HUES64 (cell line): ENCODE results near the gene TP53TG5.

Source experiments
- H3K27ac ChIP-seq: 2 replicates; pipeline ENCODE4 v1.7.0; 2013; ENCODE audit warnings: low read depth, low read length, inconsistent platforms
- H3K27me3 ChIP-seq: 2 replicates; pipeline ENCODE4 v1.6.1; 2013; ENCODE audit warnings: mild to moderate bottlenecking, low read length; ENCODE audit not compliant: insufficient read depth
- H3K36me3 ChIP-seq: 2 replicates; pipeline ENCODE4 v1.6.1; 2013; ENCODE audit warnings: mild to moderate bottlenecking, low read length; ENCODE audit not compliant: insufficient read depth
- H3K4me1 ChIP-seq: 2 replicates; pipeline ENCODE4 v1.6.1; 2013; ENCODE audit warnings: mild to moderate bottlenecking, low read length, moderate library complexity; ENCODE audit not compliant: insufficient read depth
- H3K4me3 ChIP-seq: 2 replicates; pipeline ENCODE4 v1.5.1; 2013; ENCODE audit warnings: mild to moderate bottlenecking, low read length, moderate library complexity
- H3K9ac ChIP-seq: 2 replicates; pipeline ENCODE4 v1.6.1; 2013; ENCODE audit warnings: mild to moderate bottlenecking, low read depth, low read length
- H3K9me3 ChIP-seq: 2 replicates; pipeline ENCODE4 v1.6.1; 2013; ENCODE audit warnings: low read depth, low read length; ENCODE audit not compliant: insufficient read depth
- WGBS: fragments of 150-250, 120-280 bp; methylation state at CpG from one replicate; pipeline ENCODE4 v1.1.7; 2013; ENCODE audit warnings: missing lambda C conversion rate; 5-methylcytosine and 5-hydroxymethylcytosine counted together

Gene TP53TG5

DNA sequence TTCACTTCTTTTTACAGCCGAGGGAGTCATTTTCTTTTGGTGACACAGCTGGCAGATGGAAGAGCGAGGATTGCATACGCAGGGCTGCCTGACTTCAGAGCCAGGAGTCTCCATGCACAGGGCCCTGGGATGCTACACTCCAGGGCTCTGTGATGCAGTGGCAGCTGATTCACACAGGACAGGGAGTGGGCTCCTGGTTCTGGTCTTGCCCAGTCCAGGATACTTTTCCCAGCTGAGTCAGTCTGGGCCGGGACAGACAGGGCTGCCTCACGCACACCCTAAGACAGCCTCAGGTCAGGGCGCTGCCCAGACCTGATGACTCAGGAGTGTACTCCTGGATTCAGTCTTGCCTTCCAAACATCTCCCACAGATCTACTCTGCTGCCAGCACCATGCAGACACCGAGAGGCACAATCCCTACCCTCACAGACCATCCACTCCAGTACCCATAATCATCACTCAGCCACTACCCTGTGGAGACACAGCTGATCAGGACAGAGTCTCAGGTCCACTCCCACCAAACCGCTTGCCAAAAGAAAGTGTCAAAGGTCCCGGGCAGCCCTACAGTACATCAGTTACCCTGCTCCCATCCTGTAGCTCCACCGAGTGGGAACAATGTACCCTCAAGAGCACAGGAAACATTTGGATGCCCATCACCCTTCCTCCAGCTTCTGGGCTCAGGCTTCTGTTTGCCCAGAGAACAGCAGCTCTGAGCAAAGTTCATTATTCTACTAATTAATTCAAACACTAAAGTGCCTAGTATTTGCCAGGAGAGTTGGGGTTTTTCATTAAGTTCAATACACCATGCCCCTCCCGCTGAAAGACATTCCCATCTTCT is 41.4 kb downstream of the TP53TG5 start:
- Histone ChIP-seq H3K27me3 (no peaks in the 10 kb centered on the region), H3K27ac (no peak overlapping the region; the same call in 1 of the 2 replicates), H3K4me3 (no peak overlapping the region), H3K36me3 (peaks cover 37% of the 10 kb centered on the region), H3K9ac (no peak overlapping the region), H3K9me3 (no peaks in the 10 kb centered on the region), H3K4me1 (peaks cover 45% of the 10 kb centered on the region)
- 90% methylated on average over 11 of the region's 11 CpGs for WGBS

GRCh38 chr20:45330476-45330875 is 47.6 kb downstream of the TP53TG5 start:
- WGBS = 98% methylated on average over 3 of the region's 3 CpGs
- peaks cover 86% of the 10 kb centered on the region for H3K36me3 ChIP-seq
- H3K9me3 ChIP-seq = no peaks in the 10 kb centered on the region

GRCh38 chr20:45329497-45330319 is 48.4 kb downstream of the TP53TG5 start:
- H3K27me3 ChIP-seq = no peaks in the 10 kb centered on the region
- no peak overlapping the region for H3K4me3 ChIP-seq
- H3K4me1 ChIP-seq = no peaks in the 10 kb centered on the region
- WGBS = 78% methylated on average over 6 of the region's 7 CpGs
- no peak overlapping the region for H3K9ac ChIP-seq
- H3K27ac ChIP-seq = no peak overlapping the region
- H3K9me3 ChIP-seq = no peaks in the 10 kb centered on the region
- peaks cover 81% of the 10 kb centered on the region for H3K36me3 ChIP-seq

More at GRCh38 chr20:45330476-45330875, 47.6 kb downstream of the TP53TG5 start:
- H3K4me3 ChIP-seq = no peak overlapping the region
- no peak overlapping the region for H3K9ac ChIP-seq
- no peak overlapping the region for H3K27ac ChIP-seq
- H3K4me1 ChIP-seq = no peaks in the 10 kb centered on the region
- H3K27me3 ChIP-seq = no peaks in the 10 kb centered on the region

GRCh38 chr20:45328451-45328850 is 49.7 kb downstream of the TP53TG5 start:
- Histone ChIP-seq H3K4me1 (no peaks in the 10 kb centered on the region), H3K9ac (no peak overlapping the region), H3K9me3 (no peaks in the 10 kb centered on the region), H3K36me3 (peaks cover 73% of the 10 kb centered on the region), H3K27me3 (no peaks in the 10 kb centered on the region), H3K27ac (no peak overlapping the region), H3K4me3 (no peak overlapping the region)
- WGBS = 97% methylated on average over 4 of the region's 4 CpGs

GRCh38 chr20:45325371-45325770 is 52.8 kb downstream of the TP53TG5 start:
- Histone ChIP-seq H3K27ac (no peak overlapping the region), H3K9me3 (no peaks in the 10 kb centered on the region), H3K4me3 (no peak overlapping the region), H3K27me3 (no peaks in the 10 kb centered on the region), H3K9ac (no peak overlapping the region), H3K4me1 (no peaks in the 10 kb centered on the region), H3K36me3 (peaks cover 48% of the 10 kb centered on the region)
- 75% methylated on average over 6 of the region's 6 CpGs for WGBS

DNA sequence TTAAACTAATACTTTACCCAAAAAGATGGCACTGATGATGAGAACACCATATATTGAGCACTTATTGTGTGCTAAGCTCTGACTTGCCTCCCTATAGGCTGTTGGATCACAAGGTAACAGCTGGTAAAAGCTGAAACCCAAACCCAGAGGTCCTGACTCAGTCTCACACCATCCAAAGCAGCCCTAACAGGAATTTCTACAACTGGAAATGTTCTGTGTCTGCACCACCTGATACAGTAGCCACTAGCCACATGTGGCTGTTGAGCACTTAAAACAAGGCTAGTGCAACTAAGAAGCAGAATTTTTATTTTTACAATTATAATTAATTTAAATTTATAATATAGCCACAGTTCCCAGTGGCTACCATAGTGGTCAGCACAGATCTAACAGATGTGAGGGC is 54.4 kb downstream of the TP53TG5 start:
- Histone ChIP-seq H3K4me3 (no peak overlapping the region), H3K27me3 (no peaks in the 10 kb centered on the region), H3K4me1 (no peaks in the 10 kb centered on the region), H3K9ac (no peak overlapping the region), H3K27ac (no peak overlapping the region), H3K36me3 (peaks cover 31% of the 10 kb centered on the region), H3K9me3 (no peaks in the 10 kb centered on the region)

DNA sequence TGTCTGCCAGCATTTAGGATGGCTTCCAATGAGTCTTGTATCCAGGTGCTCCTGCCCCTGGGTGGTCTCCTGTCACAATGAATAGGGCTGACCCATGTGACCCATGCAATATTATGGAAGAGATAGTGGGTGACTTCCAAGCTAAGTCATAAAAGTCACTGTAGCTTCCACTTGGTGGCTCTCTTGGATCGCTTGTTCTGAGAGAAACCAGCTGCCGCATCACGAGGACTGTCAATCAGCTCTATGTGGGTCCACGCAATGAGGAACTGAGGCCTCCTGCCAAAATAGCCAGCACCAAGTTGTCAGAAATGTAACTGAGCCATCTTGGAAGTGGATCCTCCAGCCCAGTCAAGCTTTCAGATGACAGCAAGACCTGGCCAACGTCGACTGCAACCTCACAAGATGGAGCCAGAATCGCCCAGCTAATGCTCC is 55.2 kb downstream of the TP53TG5 start:
- H3K27ac ChIP-seq = no peak overlapping the region
- H3K9me3 ChIP-seq = no peaks in the 10 kb centered on the region
- no peak overlapping the region for H3K4me3 ChIP-seq
- no peaks in the 10 kb centered on the region for H3K27me3 ChIP-seq
- 68% methylated on average over 7 of the region's 7 CpGs for WGBS
- H3K36me3 ChIP-seq = peaks cover 24% of the 10 kb centered on the region
- H3K9ac ChIP-seq = no peak overlapping the region
- no peaks in the 10 kb centered on the region for H3K4me1 ChIP-seq
